ENCODE results near the gene PRTN3.
"Not testable (repeated sequence)": the region's sequence is repeated elsewhere in the genome, so short reads cannot be mapped to it uniquely, and the experiment has no call there.

The PRTN3 gene

DNA sequence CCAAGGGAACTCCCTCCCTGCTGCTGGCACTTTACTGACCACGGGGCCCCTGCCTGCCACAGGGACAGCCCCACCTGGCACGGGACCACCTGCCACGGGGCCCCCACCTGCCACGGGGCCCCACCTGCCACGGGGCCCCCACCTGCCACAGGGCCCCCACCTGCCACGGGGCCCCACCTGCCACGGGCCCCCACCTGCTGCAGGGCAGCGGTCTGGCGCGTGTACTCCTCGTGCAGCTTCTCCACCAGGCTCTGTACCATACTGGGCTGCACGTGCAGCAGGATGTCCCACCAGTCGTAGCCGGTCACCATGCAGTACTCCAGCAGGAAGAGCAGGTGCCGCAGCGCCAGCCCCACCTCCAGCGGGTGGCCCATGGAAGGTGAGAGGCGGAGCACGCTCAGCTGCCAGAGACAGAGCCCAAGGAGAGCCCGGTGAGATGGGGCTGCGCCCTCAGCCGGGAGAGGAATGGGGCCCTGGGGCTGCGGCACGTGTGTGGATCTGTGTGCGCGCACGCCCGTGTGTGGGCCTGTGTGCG is 36.0 kb downstream of the PRTN3 start (continued):
- TF ChIP-seq TCF4 (CRISPR knock-in tag; IDR thresholded peaks at IDR 0.05; ENCODE audit: borderline replicate concordance), result no peak
- TF ChIP-seq, protein P1, sequence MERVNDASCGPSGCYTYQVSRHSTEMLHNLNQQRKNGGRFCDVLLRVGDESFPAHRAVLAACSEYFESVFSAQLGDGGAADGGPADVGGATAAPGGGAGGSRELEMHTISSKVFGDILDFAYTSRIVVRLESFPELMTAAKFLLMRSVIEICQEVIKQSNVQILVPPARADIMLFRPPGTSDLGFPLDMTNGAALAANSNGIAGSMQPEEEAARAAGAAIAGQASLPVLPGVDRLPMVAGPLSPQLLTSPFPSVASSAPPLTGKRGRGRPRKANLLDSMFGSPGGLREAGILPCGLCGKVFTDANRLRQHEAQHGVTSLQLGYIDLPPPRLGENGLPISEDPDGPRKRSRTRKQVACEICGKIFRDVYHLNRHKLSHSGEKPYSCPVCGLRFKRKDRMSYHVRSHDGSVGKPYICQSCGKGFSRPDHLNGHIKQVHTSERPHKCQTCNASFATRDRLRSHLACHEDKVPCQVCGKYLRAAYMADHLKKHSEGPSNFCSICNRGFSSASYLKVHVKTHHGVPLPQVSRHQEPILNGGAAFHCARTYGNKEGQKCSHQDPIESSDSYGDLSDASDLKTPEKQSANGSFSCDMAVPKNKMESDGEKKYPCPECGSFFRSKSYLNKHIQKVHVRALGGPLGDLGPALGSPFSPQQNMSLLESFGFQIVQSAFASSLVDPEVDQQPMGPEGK (CRISPR knock-in tag; IDR thresholded peaks at IDR 0.05; ENCODE audit: borderline replicate concordance), result no peak
- TF ChIP-seq ZC3H10 (CRISPR knock-in tag; IDR thresholded peaks at IDR 0.05), result no peak
- no peak for TF ChIP-seq GLIS3 (CRISPR knock-in tag; IDR thresholded peaks at IDR 0.05)

DNA sequence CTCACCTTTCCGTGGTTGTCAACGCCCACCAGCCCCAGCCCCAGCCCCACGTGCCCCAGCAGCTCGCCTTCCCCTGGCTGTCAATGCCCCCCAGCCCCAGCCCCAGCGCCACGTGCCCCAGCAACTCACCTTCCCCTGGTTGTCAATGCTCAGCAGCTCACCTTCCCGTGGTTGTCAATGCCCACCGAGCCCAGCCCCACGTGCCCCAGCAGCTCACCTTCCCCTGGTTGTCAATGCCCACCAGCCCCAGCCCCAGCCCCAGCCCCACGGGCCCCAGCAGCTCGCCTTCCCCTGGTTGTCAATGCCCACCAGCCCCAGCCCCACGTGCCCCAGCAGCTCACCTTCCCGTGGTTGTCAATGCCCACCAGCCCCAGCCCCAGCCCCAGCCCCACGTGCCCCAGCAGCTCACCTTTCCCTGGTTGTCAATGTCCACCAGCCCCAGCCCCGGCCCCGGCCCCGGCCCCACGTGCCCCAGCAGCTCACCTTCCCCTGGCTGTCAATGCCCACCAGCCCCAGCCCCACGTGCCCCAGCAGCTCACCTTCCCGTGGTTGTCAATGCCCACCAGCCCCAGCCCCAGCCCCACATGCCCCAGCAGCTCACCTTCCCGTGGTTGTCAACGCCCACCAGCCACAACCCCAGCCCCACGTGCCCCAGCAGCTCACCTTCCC is 37.3 kb downstream of the PRTN3 start:
- ATAC-seq, result not testable (repeated sequence)

DNA sequence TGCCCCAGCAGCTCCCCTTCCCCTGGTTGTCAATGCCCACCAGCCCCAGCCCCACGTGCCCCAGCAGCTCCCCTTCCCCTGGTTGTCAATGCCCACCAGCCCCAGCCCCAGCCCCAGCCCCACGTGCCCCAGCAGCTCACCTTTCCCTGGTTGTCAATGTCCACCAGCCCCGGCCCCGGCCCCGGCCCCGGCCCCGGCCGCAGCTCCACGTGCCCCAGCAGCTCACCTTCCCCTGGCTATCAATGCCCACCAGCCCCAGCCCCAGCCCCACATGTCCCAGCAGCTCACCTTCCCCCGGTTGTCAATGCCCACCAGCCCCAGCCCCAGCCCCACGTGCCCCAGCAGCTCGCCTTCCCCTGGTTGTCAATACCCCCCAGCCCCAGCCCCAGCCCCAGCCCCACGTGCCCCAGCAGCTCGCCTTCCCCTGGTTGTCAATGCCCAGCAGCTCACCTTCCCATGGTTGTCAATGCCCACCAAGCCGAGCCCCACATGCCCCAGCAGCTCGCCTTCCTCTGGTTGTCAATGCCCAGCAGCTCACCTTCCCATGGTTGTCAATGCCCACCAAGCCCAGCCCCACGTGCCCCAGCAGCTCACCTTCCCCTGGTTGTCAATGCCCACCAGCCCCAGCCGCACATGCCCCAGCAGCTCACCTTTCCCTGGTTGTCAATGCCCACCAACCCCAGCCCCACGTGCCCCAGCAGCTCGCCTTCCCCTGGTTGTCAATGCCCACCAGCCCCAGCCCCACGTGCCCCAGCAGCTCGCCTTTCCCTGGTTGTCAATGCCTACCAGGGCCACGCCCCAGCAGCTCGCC is 38.2 kb downstream of the PRTN3 start:
- not testable (repeated sequence) for ATAC-seq

DNA sequence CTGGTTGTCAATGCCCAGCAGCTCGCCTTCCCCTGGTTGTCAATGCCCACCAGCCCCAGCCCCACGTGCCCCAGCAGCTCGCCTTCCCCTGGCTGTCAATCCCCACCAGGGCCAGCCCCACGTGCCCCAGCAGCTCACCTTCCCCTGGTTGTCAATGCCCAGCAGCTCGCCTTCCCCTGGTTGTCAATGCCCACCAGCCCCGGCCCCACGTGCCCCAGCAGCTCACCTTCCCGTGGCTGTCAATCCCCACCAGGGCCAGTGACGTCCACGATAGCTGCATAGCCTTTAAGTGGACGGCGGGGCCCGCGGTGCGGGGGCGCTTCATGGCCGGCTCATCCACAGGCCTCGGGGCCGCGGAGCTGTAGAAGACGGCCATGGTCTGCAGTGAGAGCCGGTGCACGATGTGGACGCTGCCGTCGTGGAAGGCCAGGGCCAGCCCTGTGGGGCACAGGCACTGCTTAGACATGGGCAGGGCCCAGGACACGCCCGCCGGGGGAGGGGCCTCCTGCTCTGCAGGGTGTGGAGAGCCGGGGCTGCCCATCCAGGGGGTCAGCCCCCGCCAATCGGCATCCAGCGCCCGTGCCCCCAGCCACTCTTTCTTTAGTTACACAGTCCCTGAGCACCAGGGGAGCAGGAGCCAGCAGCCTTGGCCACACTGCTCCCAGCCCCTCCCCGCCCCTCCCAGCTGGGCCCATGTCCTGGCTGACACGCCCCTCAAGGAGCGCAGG is 39.1 kb downstream of the PRTN3 start:
- TF ChIP-seq, protein P2, sequence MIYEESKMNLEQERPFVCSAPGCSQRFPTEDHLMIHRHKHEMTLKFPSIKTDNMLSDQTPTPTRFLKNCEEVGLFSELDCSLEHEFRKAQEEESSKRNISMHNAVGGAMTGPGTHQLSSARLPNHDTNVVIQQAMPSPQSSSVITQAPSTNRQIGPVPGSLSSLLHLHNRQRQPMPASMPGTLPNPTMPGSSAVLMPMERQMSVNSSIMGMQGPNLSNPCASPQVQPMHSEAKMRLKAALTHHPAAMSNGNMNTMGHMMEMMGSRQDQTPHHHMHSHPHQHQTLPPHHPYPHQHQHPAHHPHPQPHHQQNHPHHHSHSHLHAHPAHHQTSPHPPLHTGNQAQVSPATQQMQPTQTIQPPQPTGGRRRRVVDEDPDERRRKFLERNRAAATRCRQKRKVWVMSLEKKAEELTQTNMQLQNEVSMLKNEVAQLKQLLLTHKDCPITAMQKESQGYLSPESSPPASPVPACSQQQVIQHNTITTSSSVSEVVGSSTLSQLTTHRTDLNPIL (CRISPR knock-in tag; IDR thresholded peaks at IDR 0.05; ENCODE audit: low read depth), result no peak
- TF ChIP-seq ZFP3 (CRISPR knock-in tag; IDR thresholded peaks at IDR 0.05), result no peak
- no peak; the same call in 2 of the 3 replicates for ATAC-seq

DNA sequence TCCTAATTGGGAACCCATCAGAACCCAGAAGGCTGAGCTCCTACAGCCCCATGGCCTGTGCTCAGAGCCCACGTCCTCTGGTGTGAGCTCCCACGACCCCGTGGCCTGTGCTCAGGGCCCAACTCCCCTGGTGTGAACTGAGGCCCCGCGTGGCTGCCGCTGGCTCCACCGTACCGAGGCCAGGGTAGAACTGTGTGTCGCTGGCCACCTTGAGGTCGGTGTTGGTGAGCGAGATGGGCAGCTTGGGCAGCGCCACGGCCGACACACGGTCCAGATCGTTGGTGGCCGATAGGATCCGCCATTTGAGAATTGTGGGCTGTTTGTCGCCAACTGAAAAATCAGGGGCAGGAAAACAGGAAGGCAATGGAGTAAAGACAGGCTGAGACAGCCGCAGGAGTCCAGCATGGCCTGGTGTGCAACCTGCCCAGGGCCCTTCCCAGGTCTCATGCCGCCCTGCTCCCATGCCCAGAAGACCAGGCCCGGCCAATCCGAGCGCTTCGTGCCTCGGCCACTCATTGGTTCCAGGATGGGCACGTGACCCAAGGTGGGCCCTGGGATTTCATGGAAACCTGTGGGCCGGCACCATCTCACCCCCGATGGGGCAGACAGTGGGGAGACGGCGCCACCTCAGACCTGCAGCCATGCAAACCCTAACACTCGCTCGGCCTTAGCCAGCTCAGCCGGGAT is 40.7 kb downstream of the PRTN3 start:
- no peak for ATAC-seq
- TF ChIP-seq ZNF70 (CRISPR knock-in tag; IDR thresholded peaks at IDR 0.05) (no peak), PPARA (CRISPR knock-in tag; IDR thresholded peaks at IDR 0.05; ENCODE audit: borderline replicate concordance) (no peak), TOX (CRISPR knock-in tag; IDR thresholded peaks at IDR 0.05; ENCODE audit: borderline replicate concordance) (no peak), TCF4 (CRISPR knock-in tag; IDR thresholded peaks at IDR 0.05; ENCODE audit: borderline replicate concordance) (no peak), OSR1 (CRISPR knock-in tag; IDR thresholded peaks at IDR 0.05) (no peak), RARB (CRISPR knock-in tag; IDR thresholded peaks at IDR 0.05) (no peak), GLIS3 (CRISPR knock-in tag; IDR thresholded peaks at IDR 0.05) (no peak), BACH2 (CRISPR knock-in tag; IDR thresholded peaks at IDR 0.05; ENCODE audit: borderline replicate concordance) (no peak), ZNF8 (CRISPR knock-in tag; IDR thresholded peaks at IDR 0.05) (no peak), ARNTL (CRISPR knock-in tag; IDR thresholded peaks at IDR 0.05; ENCODE audit: borderline replicate concordance, low read depth) (no peak), ESRRG (CRISPR knock-in tag; IDR thresholded peaks at IDR 0.05) (no peak), CSDC2 (CRISPR knock-in tag; IDR thresholded peaks at IDR 0.05) (no peak)
- TF ChIP-seq, protein P1 (CRISPR knock-in tag; IDR thresholded peaks at IDR 0.05; ENCODE audit: borderline replicate concordance), result no peak
- TF ChIP-seq, protein P3, sequence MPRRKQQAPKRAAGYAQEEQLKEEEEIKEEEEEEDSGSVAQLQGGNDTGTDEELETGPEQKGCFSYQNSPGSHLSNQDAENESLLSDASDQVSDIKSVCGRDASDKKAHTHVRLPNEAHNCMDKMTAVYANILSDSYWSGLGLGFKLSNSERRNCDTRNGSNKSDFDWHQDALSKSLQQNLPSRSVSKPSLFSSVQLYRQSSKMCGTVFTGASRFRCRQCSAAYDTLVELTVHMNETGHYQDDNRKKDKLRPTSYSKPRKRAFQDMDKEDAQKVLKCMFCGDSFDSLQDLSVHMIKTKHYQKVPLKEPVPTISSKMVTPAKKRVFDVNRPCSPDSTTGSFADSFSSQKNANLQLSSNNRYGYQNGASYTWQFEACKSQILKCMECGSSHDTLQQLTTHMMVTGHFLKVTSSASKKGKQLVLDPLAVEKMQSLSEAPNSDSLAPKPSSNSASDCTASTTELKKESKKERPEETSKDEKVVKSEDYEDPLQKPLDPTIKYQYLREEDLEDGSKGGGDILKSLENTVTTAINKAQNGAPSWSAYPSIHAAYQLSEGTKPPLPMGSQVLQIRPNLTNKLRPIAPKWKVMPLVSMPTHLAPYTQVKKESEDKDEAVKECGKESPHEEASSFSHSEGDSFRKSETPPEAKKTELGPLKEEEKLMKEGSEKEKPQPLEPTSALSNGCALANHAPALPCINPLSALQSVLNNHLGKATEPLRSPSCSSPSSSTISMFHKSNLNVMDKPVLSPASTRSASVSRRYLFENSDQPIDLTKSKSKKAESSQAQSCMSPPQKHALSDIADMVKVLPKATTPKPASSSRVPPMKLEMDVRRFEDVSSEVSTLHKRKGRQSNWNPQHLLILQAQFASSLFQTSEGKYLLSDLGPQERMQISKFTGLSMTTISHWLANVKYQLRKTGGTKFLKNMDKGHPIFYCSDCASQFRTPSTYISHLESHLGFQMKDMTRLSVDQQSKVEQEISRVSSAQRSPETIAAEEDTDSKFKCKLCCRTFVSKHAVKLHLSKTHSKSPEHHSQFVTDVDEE (CRISPR knock-in tag; IDR thresholded peaks at IDR 0.05), result no peak
